C4-2B (cell line): Measurements from ENCODE around the gene RASA3.
"Not testable (repeated sequence)": the region's sequence is repeated elsewhere in the genome, so short reads cannot be mapped to it uniquely, and the experiment has no call there.

ENCODE experiments used
- H3K27ac ChIP-seq: fragments of 450-650 bp; 2 replicates; pipeline ENCODE4 v1.5.1; 2017
- ZFX ChIP-seq: fragments of 450-650 bp; IDR thresholded peaks from 2 replicates; pipeline ENCODE4 v1.6.1; 2017
- TF ChIP-seq, protein P1 (sequence below): fragments of 450-650 bp; conservative IDR thresholded peaks from 2 replicates; pipeline ENCODE4 v1.5.1; 2017; ENCODE audit warnings: mild to moderate bottlenecking

The RASA3 gene

GRCh38 chr13:114132419-114133121 lies at the start of gene RASA3:
Gene RASA3 (minus strand): TSS chr13:114132623. CDS start chr13:114132489, 134 bp downstream.
- peak within 1 kb of the TSS; percentile 39 for H3K27ac ChIP-seq
- TF ChIP-seq, protein P1, sequence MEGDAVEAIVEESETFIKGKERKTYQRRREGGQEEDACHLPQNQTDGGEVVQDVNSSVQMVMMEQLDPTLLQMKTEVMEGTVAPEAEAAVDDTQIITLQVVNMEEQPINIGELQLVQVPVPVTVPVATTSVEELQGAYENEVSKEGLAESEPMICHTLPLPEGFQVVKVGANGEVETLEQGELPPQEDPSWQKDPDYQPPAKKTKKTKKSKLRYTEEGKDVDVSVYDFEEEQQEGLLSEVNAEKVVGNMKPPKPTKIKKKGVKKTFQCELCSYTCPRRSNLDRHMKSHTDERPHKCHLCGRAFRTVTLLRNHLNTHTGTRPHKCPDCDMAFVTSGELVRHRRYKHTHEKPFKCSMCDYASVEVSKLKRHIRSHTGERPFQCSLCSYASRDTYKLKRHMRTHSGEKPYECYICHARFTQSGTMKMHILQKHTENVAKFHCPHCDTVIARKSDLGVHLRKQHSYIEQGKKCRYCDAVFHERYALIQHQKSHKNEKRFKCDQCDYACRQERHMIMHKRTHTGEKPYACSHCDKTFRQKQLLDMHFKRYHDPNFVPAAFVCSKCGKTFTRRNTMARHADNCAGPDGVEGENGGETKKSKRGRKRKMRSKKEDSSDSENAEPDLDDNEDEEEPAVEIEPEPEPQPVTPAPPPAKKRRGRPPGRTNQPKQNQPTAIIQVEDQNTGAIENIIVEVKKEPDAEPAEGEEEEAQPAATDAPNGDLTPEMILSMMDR, result no peak
- TF ChIP-seq ZFX, result no peak

- TF ChIP-seq, protein P1, result no peak
- no peak for TF ChIP-seq ZFX
- H3K27ac ChIP-seq, result no peak within 1 kb of the TSS
Observed at GRCh38 chr13:114179087-114179658, 46.8 kb upstream of the RASA3 start, which contains the start of gene CFAP97D2. Gene CFAP97D2 (plus strand): TSS chr13:114179257. CDS start chr13:114179331, 74 bp downstream.

- no peak overlapping the region for H3K27ac ChIP-seq
- no peak for TF ChIP-seq ZFX
- TF ChIP-seq, protein P1, result no peak
Observed at GRCh38 chr13:114177245-114178010, 45.0 kb upstream of the RASA3 start.

DNA sequence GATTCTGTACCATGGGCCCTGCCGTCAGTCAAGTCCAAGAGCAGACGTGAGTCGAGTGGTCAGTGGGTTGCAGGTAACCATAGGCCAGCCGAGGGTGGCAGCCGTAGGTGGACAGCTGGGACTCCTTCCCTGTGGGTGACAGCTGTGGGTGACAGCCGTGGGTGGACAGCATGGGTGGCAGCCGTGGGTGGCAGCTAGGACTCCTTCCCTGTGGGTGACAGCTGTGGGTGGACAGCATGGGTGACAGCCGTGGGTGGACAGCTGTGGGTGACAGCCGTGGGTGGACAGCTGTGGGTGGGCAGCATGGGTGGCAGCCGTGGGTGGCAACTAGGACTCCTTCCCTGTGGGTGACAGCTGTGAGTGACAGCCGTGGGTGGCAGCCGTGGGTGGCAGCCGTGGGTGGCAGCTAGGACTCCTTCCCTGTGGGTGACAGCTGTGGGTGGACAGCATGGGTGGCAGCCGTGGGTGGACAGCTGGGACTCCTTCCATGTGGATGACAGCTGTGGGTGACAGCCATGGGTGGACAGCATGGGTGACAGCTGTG lies 44.0 kb upstream of the RASA3 start:
- H3K27ac ChIP-seq, result not testable (repeated sequence)

- TF ChIP-seq, protein P1, result no peak
- no peak for TF ChIP-seq ZFX
- no peak overlapping the region for H3K27ac ChIP-seq
Observed at GRCh38 chr13:114174529-114174961, 42.1 kb upstream of the RASA3 start.

- TF ChIP-seq, protein P1, result no peak
- no peak for TF ChIP-seq ZFX
- no peak overlapping the region for H3K27ac ChIP-seq
Observed at GRCh38 chr13:114173745-114174144, 41.3 kb upstream of the RASA3 start.

GRCh38 chr13:114173272-114173671 lies 40.8 kb upstream of the RASA3 start:
- H3K27ac ChIP-seq, result no peak overlapping the region
- TF ChIP-seq, protein P1, result no peak
- TF ChIP-seq ZFX, result no peak
